Fibroblast of lung (primary cell): ENCODE results near the gene TMEM63B. TPM values are rescaled to one million over a fixed set of nuclear protein-coding genes. Genes with fewer than 3 reads are reported as not detected.

Experiments used
- DNase-seq, 2 donors: peaks; one replicate each; pipeline versions ENCODE4 v3.0.0 to v3.0.0-alpha.2; 2010; ENCODE audit warnings: low read depth in 2 of 2
- H2AFZ ChIP-seq: 2 replicates; pipeline ENCODE4 v1.5.1; 2012; ENCODE audit warnings: low read length, control low read depth, inconsistent platforms
- H3K27ac ChIP-seq: 2 replicates; pipeline ENCODE4 v1.5.1; 2011; ENCODE audit warnings: low read length, control low read depth; ENCODE audit not compliant: insufficient read depth
- H3K27me3 ChIP-seq: 2 replicates; pipeline ENCODE4 v1.5.1; 2011; ENCODE audit warnings: mild to moderate bottlenecking, low read length; ENCODE audit not compliant: control insufficient read depth, insufficient read depth
- H3K36me3 ChIP-seq: 2 replicates; pipeline ENCODE4 v1.5.1; 2011; ENCODE audit warnings: low read length; ENCODE audit not compliant: control insufficient read depth, insufficient read depth
- H3K4me1 ChIP-seq: 2 replicates; pipeline ENCODE4 v1.5.1; 2011; ENCODE audit warnings: low read length; ENCODE audit not compliant: control insufficient read depth, insufficient read depth; ENCODE audit errors: extremely low read depth
- H3K4me2 ChIP-seq: 2 replicates; pipeline ENCODE4 v1.5.1; 2011; ENCODE audit warnings: low read length, control low read depth; ENCODE audit not compliant: insufficient read depth; ENCODE audit errors: extremely low read depth
- H3K4me3 ChIP-seq, 4 experiments: fragments of 200-600 bp in 1 of 4; sonication (generic) in 1 of 4; replicated peaks in 1 of 4; 2 replicates each; pipeline ENCODE4 v1.5.1; 2011 to 2016; ENCODE audit warnings: low read length in 4 of 4, low read depth in 3 of 4, mild to moderate bottlenecking in 3 of 4, control low read depth in 2 of 4, inconsistent platforms in 1 of 4, mixed read lengths in 1 of 4; ENCODE audit not compliant: insufficient read depth in 1 of 4; ENCODE audit errors: control extremely low read depth in 1 of 4
- H3K79me2 ChIP-seq: 2 replicates; pipeline ENCODE4 v1.5.1; 2012; ENCODE audit warnings: mild to moderate bottlenecking, low read length, inconsistent platforms; ENCODE audit not compliant: control insufficient read depth, insufficient read depth
- H3K9ac ChIP-seq: 2 replicates; pipeline ENCODE4 v1.5.1; 2011; ENCODE audit warnings: mild to moderate bottlenecking, low read length, control low read depth; ENCODE audit not compliant: insufficient read depth
- H3K9me3 ChIP-seq: 2 replicates; pipeline ENCODE4 v1.5.1; 2012; ENCODE audit warnings: low read depth, low read length; ENCODE audit not compliant: control insufficient read depth, insufficient read depth
- H4K20me1 ChIP-seq: 2 replicates; pipeline ENCODE4 v1.5.1; 2011; ENCODE audit warnings: low read length; ENCODE audit not compliant: control insufficient read depth, insufficient read depth; ENCODE audit errors: extremely low read depth
- CTCF ChIP-seq, 2 donors: IDR thresholded peaks in 1 of 2; conservative IDR thresholded peaks in 1 of 2; 1 replicate in 1 of 2; 2 replicates in 1 of 2; pipeline ENCODE4 v1.5.1; 2011 to 2012; ENCODE audit warnings: low read length in 2 of 2, control low read depth in 1 of 2, inconsistent platforms in 1 of 2, low read depth in 1 of 2, mild to moderate bottlenecking in 1 of 2
- EZH2 ChIP-seq: IDR thresholded peaks from 2 replicates; pipeline ENCODE4 v1.5.1; 2012; ENCODE audit warnings: low read length, control low read depth, mild to moderate bottlenecking; ENCODE audit errors: missing control alignments
- polyA plus RNA-seq, 2 donors: library from polyadenylated mRNA; depleted of rRNA in 1 of 2; stranded (reverse) in 1 of 2; unstranded in 1 of 2; fragments of >200 nt; gene quantifications; 2 replicates each; pipeline ENCODE4 v1.2.1, GENCODE V29; 2011 to 2012; ENCODE audit warnings: missing spikeins in 1 of 2
- total RNA-seq: library from RNA; depleted of rRNA; stranded (reverse); fragments of >200 nt; gene quantifications from 2 replicates; pipeline ENCODE4 v1.2.1, GENCODE V29; 2014

Gene TMEM63B
- total and polyA plus RNA-seq, 2 donors (not counting 1 experiment from before 2014, with no cell fraction given), result 32.2 to 42.1 TPM

DNA sequence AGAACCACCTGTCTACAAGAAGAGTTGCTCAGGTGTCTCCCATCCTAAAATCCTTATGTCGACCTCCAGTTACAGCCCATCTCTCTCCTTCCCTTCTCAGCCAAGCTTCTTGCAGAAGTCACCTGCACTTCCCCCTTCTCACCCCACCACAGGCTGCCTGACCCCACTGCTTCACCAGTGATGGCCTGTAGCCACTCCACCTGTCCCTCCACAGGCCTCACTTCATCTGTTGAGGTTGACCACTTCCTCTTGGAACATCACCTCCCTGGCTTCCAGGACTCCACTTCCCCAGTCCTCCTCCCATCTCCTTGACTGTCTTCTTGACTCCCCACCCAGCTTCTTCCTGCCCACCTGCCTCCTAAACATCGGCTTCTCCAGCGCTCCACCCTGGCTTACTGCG, 25.5 kb upstream of the TMEM63B start:
- H3K4me1 ChIP-seq, result no peaks in the 10 kb centered on the region
- TF ChIP-seq EZH2 (no peak), CTCF (conservative IDR thresholded peaks at IDR 0.05 in 1 of 2, IDR thresholded peaks at IDR 0.05 in 1 of 2; ENCODE audit: low read depth in 1 of 2, low read length in 2 of 2) (no peak)
- no peak overlapping the region for H3K4me2 ChIP-seq
- no peak overlapping the region for H2AFZ ChIP-seq
- H3K9ac ChIP-seq, result no peak overlapping the region
- no peaks in the 10 kb centered on the region for H3K27me3 ChIP-seq
- H4K20me1 ChIP-seq, result no peaks in the 10 kb centered on the region
- H3K9me3 ChIP-seq, result no peaks in the 10 kb centered on the region
- no peaks in the 10 kb centered on the region for H3K79me2 ChIP-seq
- H3K36me3 ChIP-seq, result peaks cover 7% of the 10 kb centered on the region
- H3K27ac ChIP-seq, result no peak overlapping the region
- no peak overlapping the region for H3K4me3 ChIP-seq
- no peak for DNase-seq

GRCh38 chr6:44102527-44102926, 24.8 kb upstream of the TMEM63B start:
- Histone ChIP-seq H3K9me3 (no peaks in the 10 kb centered on the region), H3K79me2 (no peaks in the 10 kb centered on the region), H3K4me2 (no peak overlapping the region), H2AFZ (no peak overlapping the region), H3K36me3 (peaks cover 7% of the 10 kb centered on the region), H4K20me1 (no peaks in the 10 kb centered on the region), H3K27ac (no peak overlapping the region), H3K9ac (no peak overlapping the region), H3K27me3 (no peaks in the 10 kb centered on the region), H3K4me3 (no peak overlapping the region), H3K4me1 (no peaks in the 10 kb centered on the region)
- TF ChIP-seq CTCF (conservative IDR thresholded peaks at IDR 0.05 in 1 of 2, IDR thresholded peaks at IDR 0.05 in 1 of 2; ENCODE audit: low read depth in 1 of 2, low read length in 2 of 2) (no peak), EZH2 (no peak)
- DNase-seq, result no peak

DNA sequence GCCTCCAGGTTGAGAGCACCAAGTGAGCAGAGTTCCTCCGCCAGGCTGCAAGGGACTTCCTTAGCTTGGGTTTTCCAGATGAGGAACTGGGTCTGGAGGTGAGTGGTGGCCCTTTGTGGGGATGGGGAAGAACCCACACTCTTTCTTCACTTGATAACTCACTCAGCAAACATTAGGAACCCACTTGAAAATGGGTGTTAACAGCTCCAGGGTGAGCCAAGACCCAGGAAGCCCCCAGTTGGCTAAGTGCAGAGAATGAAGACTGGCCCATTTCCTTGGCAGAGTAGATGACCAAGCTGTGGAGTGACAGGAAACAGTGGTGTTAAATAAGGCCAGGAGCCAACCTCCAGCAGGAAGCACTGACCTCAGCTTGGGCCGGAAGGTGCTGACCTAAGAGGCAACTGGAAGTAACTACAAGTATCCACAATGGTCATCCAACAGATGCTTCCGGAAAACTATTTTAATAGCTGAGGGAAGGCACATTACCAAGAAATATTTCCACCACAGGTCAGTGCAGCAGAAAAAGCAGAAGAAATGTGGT, 22.8 kb upstream of the TMEM63B start:
- no peak overlapping the region for H3K4me3 ChIP-seq
- H3K4me2 ChIP-seq, result no peak overlapping the region
- H3K9ac ChIP-seq, result no peak overlapping the region
- TF ChIP-seq EZH2 (no peak), CTCF (conservative IDR thresholded peaks at IDR 0.05 in 1 of 2, IDR thresholded peaks at IDR 0.05 in 1 of 2; ENCODE audit: low read depth in 1 of 2, low read length in 2 of 2) (no peak)
- peaks cover 2% of the 10 kb centered on the region for H3K79me2 ChIP-seq
- no peaks in the 10 kb centered on the region for H3K9me3 ChIP-seq
- H4K20me1 ChIP-seq, result no peaks in the 10 kb centered on the region
- no peak overlapping the region for H2AFZ ChIP-seq
- H3K27me3 ChIP-seq, result no peaks in the 10 kb centered on the region
- H3K27ac ChIP-seq, result no peak overlapping the region
- no peaks in the 10 kb centered on the region for H3K4me1 ChIP-seq
- H3K36me3 ChIP-seq, result peaks cover 8% of the 10 kb centered on the region
- DNase-seq, result no peak
